Measurements from ENCODE around the gene TSC22D1.
"Not testable (repeated sequence)": the region's sequence is repeated elsewhere in the genome, so short reads cannot be mapped to it uniquely, and the experiment has no call there.

Gene TSC22D1

DNA sequence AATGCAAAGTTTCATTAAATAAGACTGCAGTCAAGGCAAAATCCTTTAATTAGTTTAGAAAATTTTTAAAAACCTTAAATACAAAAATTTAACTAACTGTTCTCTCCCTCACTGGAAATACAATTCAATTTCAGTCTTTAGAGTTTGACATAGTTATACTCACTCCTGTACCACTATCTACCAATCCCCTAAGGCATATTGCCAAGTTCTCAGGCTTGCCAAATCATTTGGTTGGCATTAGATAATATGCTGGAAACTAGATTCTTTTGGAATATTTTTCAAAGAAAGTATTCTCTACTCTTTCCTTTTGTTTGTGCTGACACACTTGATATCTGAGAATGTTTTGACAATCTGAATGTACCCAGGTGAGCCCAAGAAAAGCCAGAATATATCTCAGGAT is 77.2 kb downstream of the TSC22D1 start:
- no peak for DNase-seq

- no peak for DNase-seq
Measured at GRCh38 chr13:44498502-44498901, 77.6 kb downstream of the TSC22D1 start.

GRCh38 chr13:44497801-44498200 is 78.3 kb downstream of the TSC22D1 start:
- no peak for DNase-seq

DNA sequence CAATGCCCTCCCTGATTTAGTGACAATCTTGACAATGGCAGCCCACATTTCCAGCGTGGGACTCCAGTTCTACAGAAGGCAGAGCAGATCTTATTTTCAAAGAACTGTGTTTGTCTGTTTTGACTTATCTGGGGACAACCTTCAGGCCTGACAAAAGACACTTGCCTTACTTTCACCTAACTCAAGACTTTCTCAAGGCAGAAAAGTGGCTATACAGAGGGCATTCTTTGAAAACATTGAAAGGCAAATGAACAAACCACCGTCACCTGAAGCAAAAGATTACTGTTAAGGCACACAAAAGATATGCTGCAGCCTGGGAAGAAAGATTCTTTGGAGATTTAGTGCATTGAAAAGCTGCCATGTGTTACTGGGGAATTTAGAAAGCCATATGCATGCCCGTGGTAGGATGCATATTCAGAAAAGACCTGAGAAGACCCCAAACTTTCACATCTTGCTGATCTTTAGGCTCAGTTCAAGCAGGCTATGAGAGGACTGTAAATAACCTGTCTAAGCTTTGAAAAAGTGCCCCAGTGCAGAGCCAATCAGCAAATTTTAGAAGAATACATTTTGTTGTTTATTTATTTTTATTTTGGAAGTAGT is 82.8 kb downstream of the TSC22D1 start:
- no peak for DNase-seq

DNA sequence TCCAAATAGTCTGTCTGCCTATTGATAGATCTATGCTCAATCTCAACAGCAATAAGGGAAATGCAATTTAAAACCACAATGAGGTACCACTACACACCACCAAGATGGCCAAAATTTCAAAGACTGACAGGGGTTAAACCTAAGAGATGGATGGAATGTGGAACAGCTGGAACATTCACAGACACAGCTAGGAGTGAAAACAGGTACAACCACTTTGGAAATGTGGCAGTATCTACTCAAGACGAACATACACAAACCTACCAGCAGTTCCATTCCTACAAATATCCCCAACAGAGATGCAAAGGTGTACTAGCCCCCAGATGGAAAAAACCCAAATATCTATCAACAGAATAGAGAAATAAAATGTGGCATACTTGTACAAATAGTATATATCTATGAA is 86.4 kb downstream of the TSC22D1 start:
- DNase-seq, result no peak

GRCh38 chr13:44487989-44488388 is 88.1 kb downstream of the TSC22D1 start:
- no peak for DNase-seq

DNA sequence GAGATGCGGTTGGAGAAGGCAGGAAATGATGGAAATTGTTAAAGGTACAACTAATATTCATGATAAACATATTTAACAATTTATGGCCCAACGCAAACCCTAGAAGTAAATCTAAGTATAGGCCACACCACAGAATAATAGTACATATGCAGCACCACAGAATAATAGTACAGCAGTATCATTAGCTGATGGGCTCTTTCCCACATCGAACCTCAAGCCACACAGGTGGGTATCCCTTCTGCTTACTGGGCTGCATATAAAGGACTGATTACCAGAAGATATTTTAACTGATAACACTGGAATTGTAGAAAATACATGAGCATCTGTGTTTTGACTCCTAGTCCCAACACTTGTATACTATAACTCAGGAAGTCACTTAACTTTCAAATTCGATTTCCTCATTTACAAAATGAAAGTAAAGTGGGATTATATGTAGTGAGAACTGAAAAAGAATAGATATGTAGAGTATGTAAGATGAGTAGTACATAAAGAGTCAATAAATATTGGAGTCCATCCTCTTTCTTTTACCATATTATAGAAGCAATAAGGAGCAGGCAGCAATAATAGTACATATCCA is 91.5 kb downstream of the TSC22D1 start:
- no peak for DNase-seq

DNA sequence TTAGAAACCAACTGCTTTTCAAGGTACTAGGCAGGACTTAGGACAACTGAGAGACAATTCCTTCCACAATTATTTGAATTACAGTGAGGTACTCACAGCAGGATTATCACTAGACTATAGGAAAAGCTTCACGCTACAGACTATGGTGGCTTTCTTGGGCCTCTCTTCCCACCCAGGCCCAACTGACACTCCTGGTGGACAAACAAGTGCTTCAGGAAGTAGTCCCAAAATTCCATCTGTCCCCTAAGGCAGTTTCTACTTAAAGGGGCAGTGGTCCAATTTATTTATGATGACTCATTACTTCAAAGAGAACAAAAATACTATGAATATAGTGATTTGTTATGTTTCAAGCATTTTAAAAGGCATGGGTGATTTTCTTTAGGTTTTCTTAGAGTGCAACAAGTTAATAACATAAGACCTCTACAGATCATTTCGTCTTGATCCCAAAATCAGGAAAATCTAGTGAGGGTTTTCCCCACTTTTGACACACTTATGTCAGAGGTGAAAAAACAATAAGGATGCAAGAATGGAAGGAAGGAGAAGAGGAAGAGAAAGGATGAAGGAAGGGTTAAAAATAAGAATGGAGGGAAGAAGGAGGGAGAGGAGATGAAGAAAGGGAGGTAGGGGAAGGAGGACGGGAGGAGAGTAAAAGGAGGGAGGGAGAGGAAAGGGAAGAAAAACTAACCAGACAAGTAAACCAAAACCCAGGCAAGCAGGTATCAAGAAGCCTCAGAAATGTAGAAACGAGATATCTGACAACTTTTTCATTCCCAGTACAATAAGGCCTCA is 101.8 kb downstream of the TSC22D1 start:
- no peak for DNase-seq

DNA sequence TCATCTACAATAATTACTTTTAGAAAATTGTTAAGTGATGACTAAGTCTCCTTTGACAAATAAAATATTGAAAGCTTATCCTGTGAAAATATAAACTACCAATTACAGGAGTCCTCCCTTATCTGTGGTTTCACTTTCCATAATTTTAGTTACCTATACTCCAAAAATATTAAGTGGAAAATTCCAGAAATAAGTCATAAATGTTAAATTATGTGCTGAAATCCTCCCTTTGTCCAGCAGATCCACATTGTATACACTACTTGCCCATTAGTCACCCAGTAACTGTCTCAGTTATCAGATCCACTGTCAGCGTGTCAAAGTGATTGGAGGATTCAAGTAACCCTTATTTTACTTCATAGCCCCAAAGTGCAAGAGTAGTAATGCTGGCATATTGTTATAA is 104.4 kb downstream of the TSC22D1 start:
- DNase-seq, result no peak

DNA sequence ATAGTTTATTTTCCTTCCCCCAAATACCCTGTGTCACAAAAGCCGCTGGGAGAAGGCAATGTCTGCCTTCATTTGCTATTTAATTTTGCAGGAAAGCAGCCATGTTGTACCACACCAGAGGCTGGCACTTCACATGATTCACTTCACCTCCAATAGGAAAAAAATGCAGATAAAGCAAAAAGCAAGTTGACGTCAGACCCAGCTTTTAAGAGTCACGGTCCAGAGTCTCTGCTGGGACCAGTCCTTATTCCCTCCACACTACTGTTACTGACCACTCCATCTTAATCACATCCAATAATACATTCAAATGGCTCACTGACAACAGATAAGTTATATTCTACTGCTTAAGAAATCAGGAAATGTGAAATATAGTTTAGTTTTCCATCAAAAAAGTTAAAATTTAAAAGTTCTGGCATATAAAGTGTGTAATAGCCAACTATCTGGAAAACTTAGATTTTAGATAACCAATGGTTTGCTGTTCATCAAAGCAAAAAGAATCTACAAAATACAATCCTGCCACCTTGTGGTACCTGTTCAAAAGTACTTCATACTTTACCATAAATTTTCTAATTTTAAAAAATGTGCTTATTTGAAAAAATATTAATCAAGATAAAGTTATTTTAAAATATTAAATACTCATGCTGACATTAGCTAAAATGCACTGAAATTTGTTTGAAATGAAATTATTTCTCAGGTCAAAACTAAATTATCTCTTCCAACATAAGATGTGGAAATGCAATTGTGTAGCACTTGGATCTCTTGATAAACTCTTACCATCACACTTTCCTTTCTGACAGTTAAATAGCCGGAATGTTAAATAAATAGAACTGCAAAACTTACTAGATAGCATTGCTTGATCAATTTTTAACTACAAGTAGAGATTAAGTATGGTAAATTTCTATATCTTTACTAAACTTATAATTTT is 105.2 kb downstream of the TSC22D1 start:
- no peak for DNase-seq

DNA sequence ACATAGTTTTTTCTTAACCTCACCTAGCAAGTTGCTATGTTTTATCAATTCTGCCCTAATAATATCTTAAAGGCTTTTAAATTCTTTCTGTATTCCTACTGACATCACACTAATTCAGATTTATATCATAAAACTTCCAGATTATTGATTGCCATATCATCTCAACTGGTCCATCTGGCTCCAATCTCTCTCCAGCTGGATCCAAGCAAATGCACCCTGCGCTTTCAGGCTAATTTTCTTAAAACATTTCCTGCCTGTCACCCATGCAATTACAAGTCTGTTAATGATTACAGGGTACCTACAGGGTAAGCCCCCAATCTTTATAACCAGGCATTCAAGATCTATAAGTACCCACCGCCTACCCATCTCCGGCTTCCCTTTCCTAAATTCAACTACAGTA is 107.3 kb downstream of the TSC22D1 start:
- DNase-seq, result no peak

GRCh38 chr13:44465318-44465717 is 110.8 kb downstream of the TSC22D1 start:
- DNase-seq, result no peak

DNA sequence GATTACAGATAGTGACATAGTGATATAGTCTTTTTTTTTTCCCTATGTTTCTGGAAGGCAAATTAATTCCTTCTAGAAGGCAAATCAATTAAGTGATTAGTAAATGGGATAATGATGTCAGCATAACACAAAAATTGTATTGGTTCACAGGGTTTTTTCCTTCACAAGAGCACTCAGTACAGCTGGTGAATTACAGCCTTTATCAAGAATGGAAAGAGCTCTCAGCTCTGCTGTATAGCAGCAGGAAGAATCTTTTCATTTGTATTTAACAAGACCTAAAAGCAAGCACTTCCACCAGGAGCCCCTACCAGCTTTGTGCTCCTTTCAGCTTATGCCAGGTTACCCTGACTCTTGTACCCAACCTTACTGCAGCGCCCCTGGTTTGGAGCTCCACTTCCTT is 111.7 kb downstream of the TSC22D1 start:
- DNase-seq, result no peak

DNA sequence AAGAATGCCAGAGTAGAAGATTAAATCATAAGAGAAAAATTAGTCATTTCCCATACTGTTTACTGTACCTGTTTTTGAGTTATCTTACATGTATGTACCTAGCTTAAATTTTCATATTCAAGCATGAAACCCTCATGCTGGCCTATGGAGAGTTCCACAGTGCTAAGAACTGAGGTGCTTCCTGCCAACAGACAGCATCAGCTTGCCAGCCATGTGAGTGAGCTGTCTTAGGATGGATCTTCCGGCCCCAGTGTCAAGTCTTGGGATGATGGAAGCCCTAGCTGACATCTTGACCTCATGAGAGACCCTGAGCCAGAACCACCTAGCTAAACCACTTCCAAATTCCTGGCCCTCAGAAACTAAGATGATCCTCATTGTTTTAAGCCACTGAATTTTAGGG is 112.4 kb downstream of the TSC22D1 start:
- DNase-seq, result no peak

DNA sequence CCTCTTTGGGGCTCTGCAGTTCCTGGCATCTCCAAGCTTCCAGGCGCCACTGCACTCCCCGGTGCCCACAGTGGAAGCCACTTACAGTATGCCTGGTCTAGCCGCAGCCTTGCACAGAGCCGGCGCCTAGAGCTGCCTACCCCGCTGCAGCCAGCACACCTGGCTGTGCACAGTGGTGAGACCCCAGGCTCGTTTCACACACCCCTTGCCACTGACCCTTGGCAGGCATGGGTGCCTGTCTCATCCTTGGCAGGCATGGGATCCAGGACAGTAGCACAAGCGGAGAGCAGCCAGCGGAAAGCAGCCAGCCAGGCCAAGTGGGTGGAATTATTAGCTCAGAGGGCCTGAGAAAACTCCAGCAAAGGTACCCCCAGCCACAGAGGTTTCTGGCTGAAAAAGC is 116.5 kb downstream of the TSC22D1 start:
- DNase-seq, result no peak

DNA sequence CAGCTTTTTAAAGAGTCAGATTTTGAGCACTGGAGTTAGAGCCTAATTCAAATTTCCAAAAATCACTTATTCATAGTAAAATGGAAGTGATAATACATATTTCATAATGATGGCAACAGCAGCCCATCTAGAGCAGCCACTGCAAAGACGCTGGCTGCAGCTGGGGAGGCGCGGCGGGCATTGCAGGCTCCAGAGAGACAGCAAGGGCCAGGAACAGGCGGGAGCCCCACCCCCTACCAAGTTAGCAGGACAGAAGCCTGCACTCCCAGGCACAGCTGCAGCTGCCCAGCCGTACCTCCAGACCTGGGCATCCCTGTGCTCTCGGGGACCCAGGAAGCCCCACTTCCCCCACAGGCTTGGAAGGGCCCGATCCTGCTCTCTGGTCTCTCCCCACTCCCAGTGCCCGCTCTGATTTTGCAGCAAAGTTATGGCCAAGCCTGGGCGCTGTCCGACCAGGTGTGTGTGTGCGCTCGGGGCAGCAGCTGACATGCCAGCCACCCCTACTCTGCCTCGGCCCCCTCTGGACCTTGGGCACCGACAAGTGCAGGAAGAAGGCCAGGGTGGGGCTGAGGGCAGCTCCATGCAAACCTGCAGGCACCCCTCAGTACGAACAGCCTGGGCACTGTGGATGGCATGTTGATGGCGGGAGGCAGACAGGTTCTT is 117.7 kb downstream of the TSC22D1 start:
- DNase-seq, result no peak

DNA sequence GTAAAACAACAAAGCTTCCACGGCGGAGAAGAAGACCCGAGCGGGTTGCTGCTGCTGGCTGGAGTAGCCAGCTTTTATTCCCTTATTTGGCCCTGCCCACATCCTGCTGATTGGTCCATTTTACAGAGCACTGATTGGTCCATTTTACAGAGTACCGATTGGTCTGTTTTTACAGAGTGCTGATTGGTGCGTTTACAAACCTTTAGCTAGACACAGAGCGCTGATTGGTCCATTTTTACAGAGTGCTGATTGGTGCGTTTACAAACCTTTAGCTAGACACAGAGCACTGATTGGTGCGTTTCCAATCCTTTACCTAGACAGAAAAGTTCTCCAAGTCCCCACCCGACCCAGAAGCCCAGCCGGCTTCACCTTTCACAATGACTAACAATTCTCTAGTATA is 119.9 kb downstream of the TSC22D1 start:
- DNase-seq, result not testable (repeated sequence)

DNA sequence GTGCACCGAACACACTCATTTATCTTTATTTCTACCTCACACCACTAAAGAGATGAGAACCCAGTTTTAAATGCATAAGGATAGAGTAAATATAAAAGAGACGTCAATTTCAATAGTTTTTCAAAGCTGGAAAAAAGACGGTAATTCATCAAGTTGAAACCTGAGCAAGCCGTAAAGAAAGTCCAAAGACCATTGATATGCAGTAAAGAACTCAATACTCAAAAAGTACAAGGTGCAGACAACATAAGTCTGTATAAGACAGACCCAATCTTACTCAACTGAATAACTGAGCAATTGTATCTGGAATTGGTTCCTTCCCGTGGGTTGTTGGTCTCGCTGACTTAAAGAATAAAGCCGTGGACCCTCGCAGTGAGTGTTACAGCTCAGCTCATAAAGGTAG is 120.4 kb downstream of the TSC22D1 start:
- no peak for DNase-seq

GRCh38 chr13:44453881-44454280 is 122.2 kb downstream of the TSC22D1 start:
- no peak for DNase-seq

DNA sequence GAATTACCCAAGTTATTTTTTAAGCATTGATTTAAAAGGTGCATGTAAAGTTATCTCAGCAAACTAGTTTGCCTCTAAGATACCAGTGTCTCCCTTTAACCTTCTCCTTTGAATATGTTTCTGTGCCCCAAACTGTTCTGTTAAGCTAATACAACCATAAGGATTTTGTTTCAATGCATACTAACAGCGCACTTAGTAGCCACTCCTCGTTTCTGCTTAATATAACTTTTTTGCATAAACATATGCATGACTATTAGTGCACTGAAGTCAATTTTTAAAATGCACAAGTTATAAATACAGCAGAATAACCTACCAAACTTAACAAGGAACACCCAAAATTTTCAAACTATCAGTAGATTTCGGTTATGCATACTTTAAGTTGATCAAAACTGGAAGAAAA is 123.1 kb downstream of the TSC22D1 start:
- no peak for DNase-seq

DNA sequence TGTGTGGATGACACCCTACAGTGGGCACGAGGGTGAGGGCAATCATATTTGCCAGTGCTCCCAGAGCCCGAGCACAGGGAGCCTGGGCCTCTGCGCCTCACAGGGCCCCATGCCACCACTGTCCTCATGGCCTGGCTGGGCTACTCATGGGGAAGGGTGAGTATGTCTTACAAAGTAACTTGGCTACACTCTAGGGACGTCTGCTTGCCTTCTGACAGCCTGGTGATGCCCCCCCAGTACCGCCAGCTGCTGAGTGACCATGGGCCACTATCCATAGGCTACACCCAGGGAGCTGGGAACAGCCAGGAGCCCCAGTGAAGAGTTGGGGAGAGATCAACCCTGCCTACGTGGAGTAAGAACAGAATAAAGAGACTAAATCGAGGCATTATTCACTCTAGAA is 123.7 kb downstream of the TSC22D1 start:
- no peak for DNase-seq

DNA sequence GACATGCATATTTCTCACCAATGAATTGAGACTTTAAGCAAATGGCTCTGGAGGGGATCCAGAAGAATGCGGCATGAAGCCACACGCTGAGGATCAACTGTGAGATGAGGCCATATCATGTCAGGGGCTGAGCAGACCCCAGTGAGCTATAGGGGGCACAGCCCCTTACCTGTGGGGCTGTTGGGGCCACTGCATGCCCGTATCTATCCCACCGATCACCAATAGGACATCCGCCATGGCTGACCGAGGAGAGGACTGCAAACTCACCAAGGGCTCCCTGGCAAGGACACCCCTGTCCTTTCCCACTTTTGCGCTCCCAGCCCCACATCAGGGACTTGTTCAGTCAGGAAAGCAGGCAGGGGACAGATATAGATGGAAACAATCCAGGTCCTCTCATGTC is 124.5 kb downstream of the TSC22D1 start:
- no peak for DNase-seq

DNA sequence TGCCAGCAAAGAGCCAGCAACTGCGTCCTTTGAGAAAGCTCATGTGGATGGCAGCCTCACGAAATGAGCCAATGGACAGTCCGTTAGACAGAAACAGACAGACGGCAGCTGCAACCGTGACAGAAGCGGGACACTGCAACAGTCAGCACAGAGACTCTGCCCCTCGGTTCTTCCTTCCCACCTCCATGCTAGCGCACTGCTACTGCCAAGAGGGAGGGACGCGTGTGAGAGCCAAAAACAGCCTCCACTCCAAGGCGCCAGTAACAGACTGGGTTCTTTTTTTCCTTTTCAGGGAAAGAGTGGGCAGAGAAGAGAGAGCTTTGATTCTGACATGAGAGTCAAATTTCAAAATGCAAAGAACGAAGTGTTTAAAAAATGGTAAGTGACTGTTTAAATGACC is 125.0 kb downstream of the TSC22D1 start:
- no peak for DNase-seq

Data from activated CD4-positive, CD25-positive, alpha-beta regulatory T cell (primary cell).